HG03342 (cell line): ENCODE data around the gene PYGO1.
"Not testable (repeated sequence)": the region's sequence is repeated elsewhere in the genome, so short reads cannot be mapped to it uniquely, and the experiment has no call there.

Experiments used
- ATAC-seq: cut with Tn5 transposase; IDR thresholded peaks from one replicate; pipeline ENCODE4 v1.9.1; 2021; ENCODE audit warnings: mild to moderate bottlenecking, moderate library complexity; ENCODE audit not compliant: unreplicated experiment

Gene PYGO1

GRCh38 chr15:55513621-55514413 lies 74.3 kb downstream of the PYGO1 start:
- ATAC-seq: not testable (repeated sequence)

- ATAC-seq: no peak
These were observed 75.0 kb downstream of the PYGO1 start for GRCh38 chr15:55513152-55513551.

GRCh38 chr15:55507567-55507966 lies 80.6 kb downstream of the PYGO1 start:
- ATAC-seq: no peak

GRCh38 chr15:55505407-55505806 lies 82.7 kb downstream of the PYGO1 start:
- ATAC-seq: not testable (repeated sequence)

- no peak for ATAC-seq
These were observed 89.0 kb downstream of the PYGO1 start for GRCh38 chr15:55499151-55499550.

GRCh38 chr15:55498109-55498938 lies 89.8 kb downstream of the PYGO1 start:
- ATAC-seq: peak; percentile 98

- ATAC-seq: no peak
These were observed 91.4 kb downstream of the PYGO1 start for GRCh38 chr15:55496716-55497115.

- no peak for ATAC-seq
These were observed 93.2 kb downstream of the PYGO1 start for GRCh38 chr15:55494931-55495330.

GRCh38 chr15:55488952-55489600 lies 99.1 kb downstream of the PYGO1 start:
- ATAC-seq: not testable (repeated sequence)
